K562 (cell line): Measurements from ENCODE around the gene SLC4A9. TPM values are rescaled to one million over a fixed set of nuclear protein-coding genes. Genes with fewer than 3 reads are reported as not detected.

Source experiments
- ATAC-seq: fragments of 200-7000 bp; cut with Tn5 transposase; 3 replicates; pipeline ENCODE4 v1.9.1; 2020; ENCODE audit warnings: moderate library complexity
- BruUV-seq: library from RNA; stranded (reverse); fragments of 400-500 nt; replicated peaks from 2 replicates; lab custom pipeline; 2021; lab: Mats Ljungman, UMichigan
- CTCF ChIA-PET: fragments of 300-600 bp; formaldehyde crosslinking; extraction: SDS; loops from one replicate; lab custom pipeline; 2021; ENCODE audit warnings: low intra/inter-chr PET ratio; lab: Yijun Ruan, JAX
- POLR2A ChIA-PET: fragments of 300-600, 350-650 bp; sonication (Branson Sonifier 250); formaldehyde crosslinking; extraction: SDS; loops from one replicate; lab custom pipeline; 2021; ENCODE audit warnings: antibody characterized with exemption, inconsistent platforms; lab: Yijun Ruan, JAX
- DNase-seq, 4 experiments: peaks; one replicate each; pipeline versions ENCODE4 v3.0.0 to v3.0.0-alpha.2; 2011 to 2018; ENCODE audit warnings: low spot score in 3 of 4, mixed read lengths in 3 of 4; ENCODE audit errors: extremely low read depth in 1 of 4
- FAIRE-seq: peaks from 2 replicates; lab custom pipeline; 2011; peaks lifted over from hg19 to GRCh38; lab: Jason Lieb, UNC
- H2AFZ ChIP-seq: 2 replicates; pipeline ENCODE4 v1.6.0; 2011; ENCODE audit warnings: low read depth, low read length, control low read depth, inconsistent platforms
- H3K27ac ChIP-seq: fragments of 200-600 bp; 3 replicates; pipeline ENCODE4 v1.8.0; 2011; ENCODE audit warnings: low read depth, mild to moderate bottlenecking, control low read depth, inconsistent platforms, low read length, moderate library complexity, mixed read lengths; ENCODE audit errors: extremely low read depth
- H3K27me3 ChIP-seq, 2 experiments: fragments of 300-600 bp in 1 of 2; 2 replicates in 1 of 2; 3 replicates in 1 of 2; pipeline versions ENCODE4 v1.6.0 to v1.8.0; 2011; ENCODE audit warnings: inconsistent platforms in 2 of 2, low read length in 2 of 2, mild to moderate bottlenecking in 1 of 2, mixed read lengths in 1 of 2, moderate library complexity in 1 of 2; ENCODE audit not compliant: control insufficient read depth in 2 of 2, insufficient read depth in 2 of 2
- H3K36me3 ChIP-seq: fragments of 300-600 bp; 3 replicates; pipeline ENCODE4 v1.8.0; 2011; ENCODE audit warnings: mild to moderate bottlenecking, low read length, inconsistent platforms; ENCODE audit not compliant: control insufficient read depth, insufficient read depth
- H3K4me1 ChIP-seq, 2 experiments: fragments of 200-600 bp in 1 of 2; replicated peaks in 1 of 2; 2 replicates in 1 of 2; 3 replicates in 1 of 2; pipeline versions ENCODE4 v1.5.1 to v1.8.0; 2011; ENCODE audit warnings: inconsistent platforms in 2 of 2, low read length in 2 of 2, mild to moderate bottlenecking in 1 of 2, mixed read lengths in 1 of 2, moderate library complexity in 1 of 2; ENCODE audit not compliant: control insufficient read depth in 2 of 2, insufficient read depth in 2 of 2
- H3K4me2 ChIP-seq: 2 replicates; pipeline ENCODE4 v1.6.1; 2011; ENCODE audit warnings: low read length, control low read depth, inconsistent platforms, mixed read lengths; ENCODE audit not compliant: insufficient read depth
- H3K4me3 ChIP-seq: fragments of 200-600 bp; sonication (generic), shearing (Covaris generic); 2 replicates; pipeline ENCODE4 v1.5.1; 2016; ENCODE audit warnings: control low read depth, inconsistent platforms
- H3K79me2 ChIP-seq: fragments of 200-600 bp; 3 replicates; pipeline ENCODE4 v1.8.0; 2011; ENCODE audit warnings: low read length, inconsistent platforms; ENCODE audit not compliant: control insufficient read depth, insufficient read depth
- H3K9ac ChIP-seq, 2 experiments: 2 replicates each; pipeline versions ENCODE4 v1.6.0 to v1.6.1; 2011; ENCODE audit warnings: low read depth in 2 of 2, low read length in 2 of 2, control low read depth in 1 of 2, inconsistent platforms in 1 of 2, mild to moderate bottlenecking in 1 of 2, mixed read lengths in 1 of 2; ENCODE audit not compliant: insufficient read depth in 1 of 2
- H3K9me1 ChIP-seq: one replicate; pipeline ENCODE4 v1.6.0; 2011; ENCODE audit warnings: inconsistent platforms, mild to moderate bottlenecking, low read length, moderate library complexity; ENCODE audit not compliant: control insufficient read depth, insufficient read depth
- H3K9me3 ChIP-seq: replicated peaks from 2 replicates; pipeline ENCODE4 v1.5.1; 2011; ENCODE audit warnings: low read depth, low read length, inconsistent platforms; ENCODE audit not compliant: control insufficient read depth, insufficient read depth
- H4K20me1 ChIP-seq: replicated peaks from 2 replicates; pipeline ENCODE4 v1.6.1; 2011; ENCODE audit warnings: low read length, inconsistent platforms, mixed read lengths; ENCODE audit not compliant: control insufficient read depth, insufficient read depth
- CTBP1 ChIP-seq: fragments of 450-650 bp; IDR thresholded peaks from 2 replicates; pipeline ENCODE4 v1.6.1; 2016; ENCODE audit warnings: borderline replicate concordance
- EHMT2 ChIP-seq: fragments of 450-650 bp; IDR thresholded peaks from 2 replicates; pipeline ENCODE4 v1.6.1; 2018; ENCODE audit warnings: antibody characterized with exemption
- GABPA ChIP-seq: fragments of 200-800 bp; sonication (Bioruptor generic); conservative IDR thresholded peaks from 2 replicates; pipeline ENCODE4 v1.6.1; 2016; ENCODE audit warnings: low read depth, missing genetic modification characterization, missing compliant biosample characterization
- GTF2E2 ChIP-seq: fragments of 200-800 bp; sonication (Bioruptor generic); IDR thresholded peaks from 2 replicates; pipeline ENCODE4 v1.6.1; 2016; ENCODE audit warnings: missing genetic modification characterization, missing compliant biosample characterization
- NFE2L1 ChIP-seq: fragments of 450-650 bp; IDR thresholded peaks from 2 replicates; pipeline ENCODE4 v1.6.1; 2016; ENCODE audit warnings: missing genetic modification characterization, low read depth, mild to moderate bottlenecking, missing compliant biosample characterization, moderate library complexity, borderline replicate concordance
- PHF20 ChIP-seq: fragments of 450-650 bp; IDR thresholded peaks from 2 replicates; pipeline ENCODE4 v1.6.1; 2018; ENCODE audit not compliant: partially characterized antibody
- RBM25 ChIP-seq: fragments of 200-400 bp; formaldehyde crosslinking; IDR thresholded peaks from 2 replicates; pipeline ENCODE4 v1.6.1; 2018; ENCODE audit warnings: low read length, low read depth, moderate library complexity; ENCODE audit not compliant: severe bottlenecking
- SPI1 ChIP-seq: IDR thresholded peaks from 2 replicates; pipeline ENCODE4 v1.6.1; 2011; ENCODE audit warnings: low read depth, low read length, control low read depth, borderline replicate concordance
- TAF15 ChIP-seq: fragments of 200-400 bp; formaldehyde crosslinking; IDR thresholded peaks from 2 replicates; pipeline ENCODE4 v1.6.1; 2017; ENCODE audit warnings: mild to moderate bottlenecking, low read depth, low read length, moderate library complexity
- ZNF431 ChIP-seq: sonication (generic); formaldehyde crosslinking; IDR thresholded peaks from 2 replicates; pipeline ENCODE4 v1.8.0; 2022; ENCODE audit warnings: mild to moderate bottlenecking, missing genetic modification reagents
- ZNF592 ChIP-seq: fragments of 450-650 bp; IDR thresholded peaks from 2 replicates; pipeline ENCODE4 v1.6.1; 2017; ENCODE audit warnings: antibody characterized with exemption, mild to moderate bottlenecking
- WGBS: fragments of 100-300 bp; shearing (Covaris generic); methylation state at CpG from one replicate; pipeline ENCODE4 v1.1.6; 2016; ENCODE audit warnings: low coverage, mixed read lengths; ENCODE audit not compliant: insufficient coverage; ENCODE audit errors: missing lambda C conversion rate; 5-methylcytosine and 5-hydroxymethylcytosine counted together
- in situ Hi-C: fragments of 300-500 bp; cut with MboI; formaldehyde crosslinking; loops from 4 replicates; pipeline ENCODE4 v1.15.0; 2018; ENCODE audit warnings: inconsistent platforms, mixed read lengths
- intact Hi-C: fragments of 100-400 bp; cut with micrococcal nuclease; formaldehyde crosslinking; loops from 2 replicates; pipeline ENCODE4 v1.14.2; 2022
- polyA plus RNA-seq, 8 experiments: library from polyadenylated mRNA; depleted of rRNA in 4 of 8; stranded (reverse) in 5 of 8; unstranded in 3 of 8; fragments of >200 nt; fragmentation: Nextera tagmentation in 2 of 8; fragmentation: Illumina TruSeq in 1 of 8; extraction: Ambion mirVana in 2 of 8; extraction: Trizol in 1 of 8; gene quantifications; 2 replicates each; pipeline versions ENCODE4 v1.2.1 to v1.2.3, GENCODE V29; 2011 to 2014; ENCODE audit warnings: inconsistent platforms in 1 of 8, missing spikeins in 1 of 8
- total RNA-seq, 7 experiments: library from RNA; depleted of rRNA in 6 of 7; stranded (reverse); fragments of >200 nt in 6 of 7; fragmentation: Illumina TruSeq in 2 of 7; extraction: Trizol in 2 of 7; gene quantifications; 2 replicates each; pipeline versions ENCODE4 v1.2.1 to v1.2.3, GENCODE V29; 2011 to 2021; ENCODE audit warnings: low replicate concordance in 1 of 7
- TF ChIP-seq, protein P1 (sequence below): fragments of 450-650 bp; IDR thresholded peaks from 2 replicates; pipeline ENCODE4 v1.6.1; 2017; ENCODE audit warnings: antibody characterized with exemption

SLC4A9 gene
- total and polyA plus RNA-seq, 9 of the 15 experiments (the other 6 are each of a cell fraction or from before 2014, with no cell fraction given), result 0.05 to 0.13 TPM; not detected in 7

- TF ChIP-seq NFE2L1 (tag) (peak; percentile 59), ZNF431 (CRISPR knock-in tag) (no peak), PHF20 (no peak), EHMT2 (peak; percentile 34; the same call in 1 of the 2 replicates)
- TF ChIP-seq, protein P1, sequence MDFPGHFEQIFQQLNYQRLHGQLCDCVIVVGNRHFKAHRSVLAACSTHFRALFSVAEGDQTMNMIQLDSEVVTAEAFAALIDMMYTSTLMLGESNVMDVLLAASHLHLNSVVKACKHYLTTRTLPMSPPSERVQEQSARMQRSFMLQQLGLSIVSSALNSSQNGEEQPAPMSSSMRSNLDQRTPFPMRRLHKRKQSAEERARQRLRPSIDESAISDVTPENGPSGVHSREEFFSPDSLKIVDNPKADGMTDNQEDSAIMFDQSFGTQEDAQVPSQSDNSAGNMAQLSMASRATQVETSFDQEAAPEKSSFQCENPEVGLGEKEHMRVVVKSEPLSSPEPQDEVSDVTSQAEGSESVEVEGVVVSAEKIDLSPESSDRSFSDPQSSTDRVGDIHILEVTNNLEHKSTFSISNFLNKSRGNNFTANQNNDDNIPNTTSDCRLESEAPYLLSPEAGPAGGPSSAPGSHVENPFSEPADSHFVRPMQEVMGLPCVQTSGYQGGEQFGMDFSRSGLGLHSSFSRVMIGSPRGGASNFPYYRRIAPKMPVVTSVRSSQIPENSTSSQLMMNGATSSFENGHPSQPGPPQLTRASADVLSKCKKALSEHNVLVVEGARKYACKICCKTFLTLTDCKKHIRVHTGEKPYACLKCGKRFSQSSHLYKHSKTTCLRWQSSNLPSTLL, result no peak
These were observed 49.0 kb upstream of the SLC4A9 start (continued) for GRCh38 chr5:140311011-140311467.

DNA sequence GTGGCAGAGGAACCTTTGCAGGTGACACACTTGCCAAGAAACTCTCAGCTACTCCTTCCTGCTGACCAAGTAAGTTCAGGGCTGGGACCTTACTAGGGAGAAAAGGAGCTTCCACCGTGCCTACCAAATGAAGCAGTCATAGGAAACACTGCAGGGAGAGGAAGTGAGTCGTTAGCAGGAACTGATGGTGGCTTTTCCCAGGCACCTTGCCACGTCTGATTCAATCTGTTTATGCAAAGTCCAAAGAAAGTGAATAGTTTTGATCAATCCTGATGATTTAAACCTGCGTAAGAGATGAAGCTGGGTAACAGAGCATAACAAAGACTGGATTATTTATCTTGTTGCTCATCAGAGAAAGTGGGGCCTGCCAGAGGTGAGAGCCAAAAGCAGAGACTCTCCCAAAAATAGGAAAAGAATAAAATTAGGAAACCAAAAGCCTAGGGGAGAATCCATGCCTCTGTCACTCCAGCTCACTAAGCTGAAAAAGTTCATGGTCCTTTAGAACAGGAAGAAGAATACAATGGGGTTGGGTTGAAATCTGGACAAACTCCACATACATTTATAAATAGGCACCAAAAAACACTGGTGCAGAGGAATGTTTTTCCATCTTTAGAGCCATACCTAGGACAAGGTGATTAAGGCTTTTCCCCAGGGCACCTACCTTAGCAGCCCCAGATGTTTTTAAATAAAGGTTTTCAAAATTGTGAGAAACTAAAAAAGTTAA is 47.8 kb upstream of the SLC4A9 start:
- Histone ChIP-seq H3K27me3 (no peaks in the 10 kb centered on the region), H3K79me2 (no peaks in the 10 kb centered on the region), H3K36me3 (no peaks in the 10 kb centered on the region), H4K20me1 (no peaks in the 10 kb centered on the region), H3K4me3 (no peak overlapping the region), H3K9me3 (no peaks in the 10 kb centered on the region), H3K27ac (no peak overlapping the region; the same call in 2 of the 3 replicates), H3K4me1 (peaks cover 0 to 26% of the 10 kb centered on the region in 2 experiments; a peak in 4 of 5 replicates), H3K9me1 (no peaks in the 10 kb centered on the region), H3K9ac (peak overlapping the region in 1 of 2 experiments; percentile 61; a peak in 1 of 4 replicates), H2AFZ (peak overlapping the region; percentile 73), H3K4me2 (peak overlapping the region; percentile 35; the same call in 1 of the 2 replicates)
- 0 out of 2 replicates have a peak, but pooled peaks have one; percentile 43 for TF ChIP-seq GTF2E2
- TF ChIP-seq TAF15, result no peak
- 0 out of 2 replicates have a peak, but pooled peaks have one; percentile 13 for TF ChIP-seq CTBP1
- no peak for TF ChIP-seq RBM25
- TF ChIP-seq ZNF592, result 0 out of 2 replicates have a peak, but pooled peaks have one; percentile 19
- TF ChIP-seq SPI1, result peak; percentile 84; the same call in 1 of the 2 replicates
- TF ChIP-seq GABPA (tag), result 0 out of 2 replicates have a peak, but pooled peaks have one; percentile 24
- in situ Hi-C loops (no loop called here), intact Hi-C loops (no loop called here)
- 25% methylated on average over 4 of the region's 4 CpGs for WGBS
- peak; percentile 18 for ATAC-seq
- DNase-seq, result peak in 1 of 4 experiments; percentile 29
- POLR2A ChIA-PET, result interaction anchor here (0.9 to 2.4 kb wide), 7 partner anchors 9 to 407 kb away, joined by 3 to 9 read pairs (median 4); partner anchors contain the start of genes HBEGF and PFDN1
- FAIRE-seq, result no peak
- CTCF ChIA-PET, result no interaction called here
- no TSS peak for BruUV-seq
